GM23248 (cell line): ENCODE results near the gene YWHAQ.

Experiments
- EZH2 ChIP-seq: fragments of 200-600 bp; sonication (generic); IDR thresholded peaks from 2 replicates; pipeline ENCODE4 v1.6.1; 2018; ENCODE audit warnings: antibody characterized with exemption, mild to moderate bottlenecking; ENCODE audit not compliant: insufficient read depth, poor library complexity, severe bottlenecking
- EZH2phosphoT487 ChIP-seq: fragments of 200-600 bp; sonication (generic); IDR thresholded peaks from 2 replicates; pipeline ENCODE4 v1.6.1; 2018; ENCODE audit warnings: antibody characterized with exemption, moderate library complexity, mild to moderate bottlenecking, low read depth; ENCODE audit not compliant: insufficient read depth

DNA sequence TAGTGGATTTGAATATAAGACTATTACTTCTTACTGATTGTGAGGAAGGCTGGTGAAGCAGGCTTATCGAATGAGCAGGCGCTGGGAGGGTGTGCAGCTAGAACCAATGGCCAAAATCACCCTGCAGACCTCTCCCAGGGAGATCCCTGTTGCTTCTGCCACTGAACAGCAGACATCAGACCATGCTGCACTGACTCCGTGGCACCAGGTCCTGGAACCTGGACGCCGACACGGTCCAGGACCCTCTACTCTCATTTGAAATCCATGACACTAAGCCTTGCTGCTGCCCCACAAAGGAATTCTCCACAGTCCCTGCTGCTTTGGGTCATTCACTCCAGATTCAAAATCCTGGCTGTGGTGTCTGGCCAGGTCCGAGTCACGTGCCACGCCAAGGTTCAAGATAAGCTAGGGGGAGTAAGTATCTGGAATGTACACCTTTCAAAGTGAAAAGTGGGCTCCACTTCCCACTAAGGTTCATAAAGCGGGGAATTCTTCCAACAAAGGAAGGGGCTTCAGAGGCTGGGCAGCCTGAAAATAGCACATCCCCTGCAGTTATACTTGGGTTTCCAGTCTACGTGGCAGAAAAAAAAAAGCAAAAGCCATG, 9.0 kb upstream of the YWHAQ start:
- TF ChIP-seq EZH2 (no peak), EZH2phosphoT487 (no peak)
